Thoracic aorta (tissue), 2 donors: ENCODE measurements around the gene CYP3A5. TPM values are rescaled to one million over a fixed set of nuclear protein-coding genes. Genes with fewer than 3 reads are reported as not detected.

ENCODE experiments used
- ATAC-seq: fragments of 150-250 bp; one replicate; pipeline ENCODE4 v1.8.0; 2017; ENCODE audit warnings: low read depth; ENCODE audit not compliant: insufficient number of reproducible peaks, low FRiP score
- DNase-seq: peaks from one replicate; pipeline ENCODE4 v3.0.0-alpha.2; 2020; ENCODE audit warnings: low spot score
- H3K27ac ChIP-seq, 2 donors: fragments of 200-600 bp; sonication (generic); 1 replicate in 1 of 2; 2 replicates in 1 of 2; pipeline ENCODE4 v1.5.1; 2016; ENCODE audit warnings: mild to moderate bottlenecking in 2 of 2, moderate library complexity in 2 of 2
- H3K27me3 ChIP-seq: fragments of 200-600 bp; sonication (generic); replicated peaks from 2 replicates; pipeline ENCODE4 v1.6.0; 2016; ENCODE audit warnings: mild to moderate bottlenecking; ENCODE audit not compliant: insufficient read depth
- H3K36me3 ChIP-seq: fragments of 200-600 bp; sonication (generic); one replicate; pipeline ENCODE4 v1.5.1; 2016
- H3K4me1 ChIP-seq, 2 donors: fragments of 200-600 bp; sonication (generic); 1 replicate in 1 of 2; 2 replicates in 1 of 2; pipeline versions ENCODE4 v1.5.1 to v1.6.0; 2016; ENCODE audit warnings: low read depth in 2 of 2, mild to moderate bottlenecking in 1 of 2; ENCODE audit not compliant: control insufficient read depth in 1 of 2
- H3K4me3 ChIP-seq: fragments of 200-600 bp; sonication (generic); 2 replicates; pipeline ENCODE4 v1.5.1; 2016; ENCODE audit warnings: mild to moderate bottlenecking
- H3K9me3 ChIP-seq: fragments of 200-600 bp; sonication (generic); 2 replicates; pipeline ENCODE4 v1.5.1; 2016
- CTCF ChIP-seq: fragments of 200-600 bp; sonication (generic); IDR thresholded peaks from one replicate; pipeline ENCODE4 v1.5.1; 2019; ENCODE audit warnings: antibody characterized with exemption
- total RNA-seq, 2 donors: library from RNA; depleted of rRNA; stranded (reverse); fragments of >200 nt; gene quantifications; one replicate each; pipeline versions ENCODE4 v1.1.0 to v1.2.3, GENCODE V29; 2016

CYP3A5 gene
- total RNA-seq, 2 donors from 2014 or later = 3.5 to 5.4 TPM

GRCh38 chr7:99628471-99629465, 51.0 kb downstream of the CYP3A5 start:
- Histone ChIP-seq H3K4me3 (no peak overlapping the region), H3K36me3 (peaks cover 61% of the 10 kb centered on the region), H3K9me3 (no peaks in the 10 kb centered on the region), H3K4me1 (no peaks in the 10 kb centered on the region), H3K27me3 (no peaks in the 10 kb centered on the region), H3K27ac (no peak overlapping the region)
- no peak for TF ChIP-seq CTCF
- DNase-seq = no peak
- ATAC-seq = no peak

- DNase-seq (no peak), ATAC-seq (no peak)
- peaks cover 70% of the 10 kb centered on the region for H3K36me3 ChIP-seq
- no peaks in the 10 kb centered on the region for H3K27me3 ChIP-seq
- no peak overlapping the region for H3K27ac ChIP-seq
- TF ChIP-seq CTCF = no peak
- no peaks in the 10 kb centered on the region for H3K9me3 ChIP-seq
- H3K4me3 ChIP-seq = no peak overlapping the region
- no peaks in the 10 kb centered on the region for H3K4me1 ChIP-seq
Observed at GRCh38 chr7:99627513-99627912, 52.3 kb downstream of the CYP3A5 start.

- Histone ChIP-seq H3K9me3 (no peaks in the 10 kb centered on the region), H3K27me3 (no peaks in the 10 kb centered on the region), H3K4me1 (no peaks in the 10 kb centered on the region), H3K27ac (no peak overlapping the region), H3K4me3 (no peak overlapping the region), H3K36me3 (peaks cover 79% of the 10 kb centered on the region)
- ATAC-seq = no peak
- TF ChIP-seq CTCF = no peak
- no peak for DNase-seq
Observed at GRCh38 chr7:99626661-99627060, 53.1 kb downstream of the CYP3A5 start.

- no peak for ATAC-seq
- no peak overlapping the region for H3K27ac ChIP-seq
- H3K9me3 ChIP-seq = no peaks in the 10 kb centered on the region
- H3K4me3 ChIP-seq = no peak overlapping the region
- no peak for TF ChIP-seq CTCF
- no peaks in the 10 kb centered on the region for H3K4me1 ChIP-seq
- no peaks in the 10 kb centered on the region for H3K27me3 ChIP-seq
- peaks cover 83% of the 10 kb centered on the region for H3K36me3 ChIP-seq
- no peak for DNase-seq
Observed at GRCh38 chr7:99625961-99626360, 53.8 kb downstream of the CYP3A5 start.

- TF ChIP-seq CTCF = no peak
- no peaks in the 10 kb centered on the region for H3K9me3 ChIP-seq
- H3K4me1 ChIP-seq = no peaks in the 10 kb centered on the region
- H3K27ac ChIP-seq = no peak overlapping the region
- H3K36me3 ChIP-seq = peaks cover 85% of the 10 kb centered on the region
- no peak overlapping the region for H3K4me3 ChIP-seq
- ATAC-seq = no peak
- no peak for DNase-seq
- H3K27me3 ChIP-seq = no peaks in the 10 kb centered on the region
Observed at GRCh38 chr7:99625321-99625720, 54.5 kb downstream of the CYP3A5 start.
